GM19351 (cell line): ENCODE results near the gene ZNF80.
"Not testable (repeated sequence)": the region's sequence is repeated elsewhere in the genome, so short reads cannot be mapped to it uniquely, and the experiment has no call there.

ENCODE experiments used
- ATAC-seq: cut with Tn5 transposase; IDR thresholded peaks from one replicate; pipeline ENCODE4 v1.9.1; 2021; ENCODE audit warnings: mild to moderate bottlenecking, moderate library complexity; ENCODE audit not compliant: unreplicated experiment

Gene ZNF80

GRCh38 chr3:114237478-114237877, at the start of gene ZNF80:
TSS of gene ZNF80 (minus strand) at chr3:114237578. CDS start at chr3:114237074, 504 bp downstream.
- not testable (repeated sequence) for ATAC-seq

GRCh38 chr3:114286266-114286665, 48.9 kb upstream of the ZNF80 start:
- ATAC-seq = no peak

GRCh38 chr3:114285648-114286230, 48.4 kb upstream of the ZNF80 start:
- ATAC-seq = no peak

- ATAC-seq = no peak
Observed at GRCh38 chr3:114284644-114285043, 47.3 kb upstream of the ZNF80 start.

- not testable (repeated sequence) for ATAC-seq
Observed at GRCh38 chr3:114276856-114277255, 39.5 kb upstream of the ZNF80 start.

- no peak for ATAC-seq
Observed at GRCh38 chr3:114274929-114275328, 37.6 kb upstream of the ZNF80 start.

- ATAC-seq = no peak
Observed at GRCh38 chr3:114272271-114272670, 34.9 kb upstream of the ZNF80 start.

GRCh38 chr3:114270019-114270418, 32.6 kb upstream of the ZNF80 start:
- ATAC-seq = no peak

GRCh38 chr3:114260152-114260551, 22.8 kb upstream of the ZNF80 start:
- ATAC-seq = no peak

- ATAC-seq = no peak
Observed at GRCh38 chr3:114259566-114259965, 22.2 kb upstream of the ZNF80 start.

GRCh38 chr3:114253505-114253904, 16.1 kb upstream of the ZNF80 start:
- no peak for ATAC-seq

GRCh38 chr3:114252954-114253353, 15.6 kb upstream of the ZNF80 start:
- no peak for ATAC-seq

- ATAC-seq = peak; percentile 99
Observed at GRCh38 chr3:114242947-114243346, 5.6 kb upstream of the ZNF80 start.

- ATAC-seq = no peak
Observed at GRCh38 chr3:114241262-114241661, 3.9 kb upstream of the ZNF80 start.

GRCh38 chr3:114238146-114238785, 888 bp upstream of the ZNF80 start:
- not testable (repeated sequence) for ATAC-seq

GRCh38 chr3:114235431-114235830, 1.9 kb downstream of the ZNF80 start:
- no peak for ATAC-seq

- ATAC-seq = no peak
Observed at GRCh38 chr3:114234745-114235144, 2.6 kb downstream of the ZNF80 start.

- ATAC-seq = no peak
Observed at GRCh38 chr3:114231616-114232015, 5.8 kb downstream of the ZNF80 start.

- no peak for ATAC-seq
Observed at GRCh38 chr3:114227076-114227475, 10.3 kb downstream of the ZNF80 start.

- ATAC-seq = no peak
Observed at GRCh38 chr3:114226313-114226712, 11.1 kb downstream of the ZNF80 start.

GRCh38 chr3:114223143-114223542, 14.2 kb downstream of the ZNF80 start:
- peak; percentile 90 for ATAC-seq

GRCh38 chr3:114221881-114222264, 15.5 kb downstream of the ZNF80 start:
- ATAC-seq = no peak
